CD14-positive monocyte (primary cell): ENCODE measurements around the gene CGB2. TPM values are rescaled to one million over a fixed set of nuclear protein-coding genes. Genes with fewer than 3 reads are reported as not detected.

ENCODE experiments used
- DNase-seq, 3 donors: peaks; one replicate each; pipeline ENCODE4 v3.0.0-alpha.2; 2011 to 2022
- H2AFZ ChIP-seq: 2 replicates; pipeline ENCODE4 v1.6.0; 2012; ENCODE audit warnings: mild to moderate bottlenecking, low read depth, low read length, inconsistent platforms; ENCODE audit not compliant: insufficient read depth, poor library complexity, severe bottlenecking
- H3K27ac ChIP-seq, 2 donors: 1 replicate in 1 of 2; 2 replicates in 1 of 2; pipeline ENCODE4 v1.5.1; 2012 to 2013; ENCODE audit warnings: low read length in 2 of 2, control low read depth in 1 of 2, inconsistent platforms in 1 of 2, low read depth in 1 of 2, mild to moderate bottlenecking in 1 of 2
- H3K27me3 ChIP-seq, 2 donors: one replicate each; pipeline versions ENCODE4 v1.6.0 to v1.6.1; 2011 to 2013; ENCODE audit warnings: low read length in 2 of 2; ENCODE audit not compliant: control insufficient read depth in 2 of 2, insufficient read depth in 2 of 2
- H3K36me3 ChIP-seq, 2 donors: replicated peaks in 1 of 2; 1 replicate in 1 of 2; 2 replicates in 1 of 2; pipeline versions ENCODE4 v1.5.1 to v1.6.1; 2012 to 2013; ENCODE audit warnings: low read length in 2 of 2, control low read depth in 1 of 2, inconsistent platforms in 1 of 2, mild to moderate bottlenecking in 1 of 2; ENCODE audit not compliant: insufficient read depth in 2 of 2, control insufficient read depth in 1 of 2
- H3K4me1 ChIP-seq, 2 donors: 1 replicate in 1 of 2; 2 replicates in 1 of 2; pipeline versions ENCODE4 v1.5.1 to v1.6.1; 2012 to 2013; ENCODE audit warnings: low read length in 2 of 2, control low read depth in 1 of 2, inconsistent platforms in 1 of 2, mild to moderate bottlenecking in 1 of 2, moderate library complexity in 1 of 2; ENCODE audit not compliant: insufficient read depth in 2 of 2, control insufficient read depth in 1 of 2
- H3K4me2 ChIP-seq: replicated peaks from 2 replicates; pipeline ENCODE3; 2012; ENCODE audit warnings: low read length, moderate library complexity, mild to moderate bottlenecking; ENCODE audit not compliant: poor library complexity, severe bottlenecking; ENCODE audit errors: extremely low read depth
- H3K4me3 ChIP-seq, 3 experiments: fragments of 200-600 bp in 1 of 3; sonication (generic) in 1 of 3; replicated peaks in 1 of 3; 1 replicate in 2 of 3; 2 replicates in 1 of 3; pipeline ENCODE4 v1.5.1; 2011 to 2013; ENCODE audit warnings: low read length in 3 of 3, mild to moderate bottlenecking in 3 of 3, control low read depth in 2 of 3, low read depth in 2 of 3, inconsistent platforms in 1 of 3, moderate library complexity in 1 of 3
- H3K79me2 ChIP-seq: 2 replicates; pipeline ENCODE4 v1.6.0; 2012; ENCODE audit warnings: mild to moderate bottlenecking, control low read depth, inconsistent platforms, low read length, moderate library complexity; ENCODE audit not compliant: insufficient read depth
- H3K9ac ChIP-seq: 2 replicates; pipeline ENCODE4 v1.6.0; 2017; ENCODE audit warnings: low read length, mild to moderate bottlenecking; ENCODE audit not compliant: insufficient read depth, poor library complexity, severe bottlenecking
- H3K9me3 ChIP-seq, 2 donors: replicated peaks in 1 of 2; 1 replicate in 1 of 2; 2 replicates in 1 of 2; pipeline versions ENCODE4 v1.5.1 to v1.6.1; 2012 to 2013; ENCODE audit warnings: low read length in 2 of 2, control low read depth in 1 of 2; ENCODE audit not compliant: control insufficient read depth in 1 of 2, insufficient read depth in 1 of 2
- H4K20me1 ChIP-seq: 2 replicates; pipeline ENCODE4 v1.6.0; 2012; ENCODE audit warnings: mild to moderate bottlenecking, low read length, control low read depth, moderate library complexity; ENCODE audit not compliant: insufficient read depth
- H3K27ac Mint-ChIP-seq, 7 donors: one replicate each; pipeline ENCODE4 v1.8.0; 2020; ENCODE audit warnings: mild to moderate bottlenecking in 7 of 7, mixed read lengths in 7 of 7, moderate library complexity in 6 of 7, inconsistent platforms in 2 of 7
- H3K27me3 Mint-ChIP-seq, 3 donors: one replicate each; pipeline ENCODE4 v1.8.0; 2021 to 2022; ENCODE audit warnings: low read depth in 3 of 3, mild to moderate bottlenecking in 3 of 3, mixed read lengths in 3 of 3, moderate library complexity in 3 of 3, inconsistent platforms in 1 of 3
- H3K36me3 Mint-ChIP-seq, 2 donors: one replicate each; pipeline ENCODE4 v1.8.0; 2020; ENCODE audit warnings: mixed read lengths in 2 of 2, inconsistent platforms in 1 of 2, mild to moderate bottlenecking in 1 of 2
- H3K4me1 Mint-ChIP-seq: one replicate; pipeline ENCODE4 v1.8.0; 2020; ENCODE audit warnings: mild to moderate bottlenecking, mixed read lengths
- H3K4me3 Mint-ChIP-seq, 2 donors: one replicate each; pipeline ENCODE4 v1.8.0; 2020; ENCODE audit warnings: mild to moderate bottlenecking in 2 of 2, mixed read lengths in 2 of 2, moderate library complexity in 1 of 2
- H3K9me3 Mint-ChIP-seq, 7 donors: one replicate each; pipeline ENCODE4 v1.8.0; 2020 to 2022; ENCODE audit warnings: mixed read lengths in 7 of 7, mild to moderate bottlenecking in 6 of 7, moderate library complexity in 6 of 7, inconsistent platforms in 2 of 7
- CTCF ChIP-seq: fragments of 200-600 bp; IDR thresholded peaks from one replicate; pipeline ENCODE4 v1.8.0; 2022; ENCODE audit warnings: antibody characterized with exemption, mild to moderate bottlenecking
- WGBS: methylation state at CpG from one replicate; pipeline ENCODE4 v1.1.5; 2013; ENCODE audit warnings: missing lambda C conversion rate; ENCODE audit not compliant: insufficient coverage; 5-methylcytosine and 5-hydroxymethylcytosine counted together
- intact Hi-C, 2 donors: fragments of 100-400 bp; cut with micrococcal nuclease; formaldehyde crosslinking; loops; one replicate each; pipeline versions ENCODE4 v1.15.0 to v1.15.1; 2023
- polyA plus RNA-seq, 3 donors: library from polyadenylated mRNA; depleted of rRNA in 1 of 3; unstranded in 2 of 3; stranded (reverse) in 1 of 3; fragments of 300-500 nt in 2 of 3; fragments of >200 nt in 1 of 3; fragmentation: Illumina TruSeq in 2 of 3; gene quantifications; 1 replicate in 2 of 3; 2 replicates in 1 of 3; pipeline ENCODE4 v1.2.3, GENCODE V29; 2012 to 2021

CGB2 gene
- polyA plus RNA-seq, 3 donors = not detected

- H3K9me3 Mint-ChIP-seq = no peaks in the 10 kb centered on the region
- H3K27ac Mint-ChIP-seq = no peak overlapping the region
- no peak overlapping the region for H3K9ac ChIP-seq
- no peaks in the 10 kb centered on the region for H3K4me1 Mint-ChIP-seq
- H2AFZ ChIP-seq = no peak overlapping the region
- no peak for DNase-seq
- peaks cover 60 to 89% of the 10 kb centered on the region in 2 donors for H3K36me3 Mint-ChIP-seq
- H3K79me2 ChIP-seq = no peaks in the 10 kb centered on the region
- no peak for TF ChIP-seq CTCF
- H3K4me3 Mint-ChIP-seq = no peak overlapping the region
- no peaks in the 10 kb centered on the region for H4K20me1 ChIP-seq
- H3K36me3 ChIP-seq = peaks cover 64 to 76% of the 10 kb centered on the region in 2 donors
- no peaks in the 10 kb centered on the region for H3K9me3 ChIP-seq
- H3K27me3 Mint-ChIP-seq = peaks cover 0 to 2% (median 0%) of the 10 kb centered on the region in 3 donors
- H3K4me3 ChIP-seq = no peak overlapping the region
- H3K27ac ChIP-seq = no peak overlapping the region
- no peaks in the 10 kb centered on the region for H3K4me1 ChIP-seq
- intact Hi-C loops = no loop called here
- WGBS = 100% methylated on average over 8 of the region's 17 CpGs
- H3K4me2 ChIP-seq = no peak overlapping the region
- no peaks in the 10 kb centered on the region for H3K27me3 ChIP-seq
Measured at GRCh38 chr19:49011194-49011593, 20.5 kb upstream of the CGB2 start.

GRCh38 chr19:49014123-49014869 lies 17.4 kb upstream of the CGB2 start:
- H3K4me1 Mint-ChIP-seq = peaks cover 17% of the 10 kb centered on the region
- 97% methylated on average over 24 of the region's 32 CpGs for WGBS
- no peak for TF ChIP-seq CTCF
- Histone ChIP-seq H3K36me3 (peaks cover 53 to 60% of the 10 kb centered on the region in 2 donors), H3K4me1 (peaks cover 19 to 22% of the 10 kb centered on the region in 2 donors), H3K27me3 (peaks cover 9 to 23% of the 10 kb centered on the region in 2 donors), H3K4me2 (no peak overlapping the region), H3K9me3 (no peaks in the 10 kb centered on the region), H3K4me3 (no peak overlapping the region), H3K9ac (no peak overlapping the region), H3K79me2 (no peaks in the 10 kb centered on the region), H2AFZ (no peak overlapping the region), H4K20me1 (no peaks in the 10 kb centered on the region), H3K27ac (no peak overlapping the region)
- H3K36me3 Mint-ChIP-seq = peaks cover 58 to 77% of the 10 kb centered on the region in 2 donors
- intact Hi-C loops = no loop called here
- DNase-seq = no peak
- peaks cover 12 to 23% (median 22%) of the 10 kb centered on the region in 3 donors for H3K27me3 Mint-ChIP-seq
- peaks cover 0 to 8% (median 5%) of the 10 kb centered on the region in 7 donors for H3K9me3 Mint-ChIP-seq
- no peak overlapping the region for H3K27ac Mint-ChIP-seq
- H3K4me3 Mint-ChIP-seq = no peak overlapping the region
